ENCODE measurements around the gene ABTB1.

Gene ABTB1

DNA sequence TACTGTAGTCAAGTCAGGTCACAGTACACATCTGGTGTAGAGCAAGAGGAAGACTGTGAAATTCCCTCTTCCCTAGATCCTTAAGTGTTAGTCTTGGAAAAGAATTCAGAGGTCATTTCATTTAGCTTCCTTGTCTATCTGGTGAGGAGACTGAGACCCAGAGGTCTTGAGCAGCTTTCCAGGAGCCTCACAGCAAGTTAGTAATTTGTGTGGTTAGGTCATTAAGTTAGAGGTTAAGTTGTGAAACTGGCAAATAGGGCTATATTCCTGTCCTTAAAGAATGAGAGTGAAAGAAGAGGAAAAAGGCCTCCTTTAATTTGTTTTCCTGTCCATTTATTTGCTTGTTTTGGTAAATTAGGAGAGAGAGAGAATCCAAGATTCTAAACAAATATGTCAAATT is 34.8 kb upstream of the ABTB1 start:
- DNase-seq (ENCODE audit: low read depth in 1 of 2, low spot score in 1 of 2) = no peak
- no peak overlapping the region; the same call in 1 of the 2 replicates for H3K27ac ChIP-seq (replicated peaks)
- TF ChIP-seq POLR2AphosphoS5 (IDR thresholded peaks at IDR 0.05; ENCODE audit: low read depth) (no peak), CTCF (IDR thresholded peaks at IDR 0.05; ENCODE audit: insufficient read depth, low read length) (no peak), SPI1 (IDR thresholded peaks at IDR 0.05; ENCODE audit: borderline replicate concordance, low read depth) (no peak), GABPA (IDR thresholded peaks at IDR 0.05; ENCODE audit: low read depth) (no peak), REST (IDR thresholded peaks at IDR 0.05; ENCODE audit: insufficient replicate concordance, low read depth) (no peak)

GRCh38 chr3:127639173-127640041 is 33.3 kb upstream of the ABTB1 start:
- no peak overlapping the region for H3K4me3 ChIP-seq (replicated peaks; ENCODE audit: insufficient read depth, low read length)
- no peaks in the 10 kb centered on the region for H3K27me3 ChIP-seq (ENCODE audit: insufficient read depth, poor library complexity, severe bottlenecking)
- no peak for TF ChIP-seq POLR2AphosphoS5 (IDR thresholded peaks at IDR 0.05; ENCODE audit: low read depth)
- TF ChIP-seq REST (IDR thresholded peaks at IDR 0.05; ENCODE audit: insufficient replicate concordance, low read depth) = no peak
- no peak for TF ChIP-seq CTCF (IDR thresholded peaks at IDR 0.05; ENCODE audit: insufficient read depth, low read length)
- TF ChIP-seq SPI1 (IDR thresholded peaks at IDR 0.05; ENCODE audit: borderline replicate concordance, low read depth) = no peak
- TF ChIP-seq GABPA (IDR thresholded peaks at IDR 0.05; ENCODE audit: low read depth) = no peak
- no peak for DNase-seq (ENCODE audit: low read depth in 1 of 2, low spot score in 1 of 2)
- no peak overlapping the region for H3K27ac ChIP-seq (replicated peaks)

More for the DNA sequence above, 34.8 kb upstream of the ABTB1 start:
- H3K27me3 ChIP-seq (ENCODE audit: insufficient read depth, poor library complexity, severe bottlenecking) = no peaks in the 10 kb centered on the region
- H3K4me3 ChIP-seq (replicated peaks; ENCODE audit: insufficient read depth, low read length) = no peak overlapping the region

DNA sequence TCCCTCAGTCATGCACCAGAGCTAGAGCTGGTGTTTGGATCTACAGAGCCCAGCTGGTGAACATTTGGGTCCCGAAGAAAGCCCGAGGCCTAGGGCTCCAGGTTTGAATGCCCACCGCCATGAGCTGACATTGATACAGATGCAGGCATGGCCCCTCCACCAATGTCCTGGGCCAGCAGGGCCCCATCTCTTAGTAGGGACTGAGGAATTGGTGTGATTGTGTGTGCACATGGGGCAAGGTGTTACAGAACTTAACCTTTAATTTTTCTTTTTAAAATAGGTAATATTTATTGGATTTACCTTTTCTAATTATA is 32.8 kb upstream of the ABTB1 start:
- Histone ChIP-seq H3K4me3 (replicated peaks; ENCODE audit: insufficient read depth, low read length) (no peak overlapping the region), H3K27ac (replicated peaks) (no peak overlapping the region), H3K27me3 (ENCODE audit: insufficient read depth, poor library complexity, severe bottlenecking) (no peaks in the 10 kb centered on the region)
- TF ChIP-seq POLR2AphosphoS5 (IDR thresholded peaks at IDR 0.05; ENCODE audit: low read depth) = no peak
- TF ChIP-seq GABPA (IDR thresholded peaks at IDR 0.05; ENCODE audit: low read depth) = no peak
- no peak for TF ChIP-seq SPI1 (IDR thresholded peaks at IDR 0.05; ENCODE audit: borderline replicate concordance, low read depth)
- TF ChIP-seq CTCF (IDR thresholded peaks at IDR 0.05; ENCODE audit: insufficient read depth, low read length) = no peak
- no peak for TF ChIP-seq REST (IDR thresholded peaks at IDR 0.05; ENCODE audit: insufficient replicate concordance, low read depth)
- DNase-seq (ENCODE audit: low read depth in 1 of 2, low spot score in 1 of 2) = no peak
